ENCODE results near the gene RAB23. TPM values are rescaled to one million over a fixed set of nuclear protein-coding genes. Genes with fewer than 3 reads are reported as not detected.

Gene RAB23
- polyA plus RNA-seq, 1 donor from 2014 or later = 11.7 TPM

GRCh38 chr6:57183336-57183735, 38.8 kb downstream of the RAB23 start:
- no peak overlapping the region for H3K27ac ChIP-seq (ENCODE audit: low read length)
- H3K4me2 ChIP-seq (ENCODE audit: low read length) = no peak overlapping the region
- TF ChIP-seq SMC3 (conservative IDR thresholded peaks at IDR 0.05; ENCODE audit: poor library complexity) = no peak
- no peaks in the 10 kb centered on the region for H3F3A ChIP-seq (ENCODE audit: insufficient read depth, low read length, poor library complexity, severe bottlenecking)
- H3K79me2 ChIP-seq (replicated peaks; ENCODE audit: insufficient read depth, low read length) = no peaks in the 10 kb centered on the region
- H3K36me3 ChIP-seq (ENCODE audit: insufficient read depth, low read length) = no peaks in the 10 kb centered on the region
- H2AFZ ChIP-seq (ENCODE audit: low read depth, low read length) = no peak overlapping the region
- H3K9me3 ChIP-seq (ENCODE audit: low read length) = no peaks in the 10 kb centered on the region
- no peaks in the 10 kb centered on the region for H3K9me2 ChIP-seq (ENCODE audit: insufficient read depth, low read length)
- H3K27me3 ChIP-seq (ENCODE audit: insufficient read depth, low read depth, low read length) = no peaks in the 10 kb centered on the region
- H3K4me3 ChIP-seq (ENCODE audit: low read length) = no peak overlapping the region
- H4K20me1 ChIP-seq (ENCODE audit: insufficient read depth) = no peaks in the 10 kb centered on the region
- H3K9ac ChIP-seq (ENCODE audit: low read length) = no peak overlapping the region

- Histone ChIP-seq H3K79me2 (replicated peaks; ENCODE audit: insufficient read depth, low read length) (no peaks in the 10 kb centered on the region), H3K27me3 (ENCODE audit: insufficient read depth, low read depth, low read length) (no peaks in the 10 kb centered on the region), H2AFZ (ENCODE audit: low read depth, low read length) (no peak overlapping the region), H3K27ac (ENCODE audit: low read length) (no peak overlapping the region), H3K4me3 (ENCODE audit: low read length) (no peak overlapping the region), H3K36me3 (ENCODE audit: insufficient read depth, low read length) (no peaks in the 10 kb centered on the region), H3K9me3 (ENCODE audit: low read length) (no peaks in the 10 kb centered on the region), H4K20me1 (ENCODE audit: insufficient read depth) (no peaks in the 10 kb centered on the region), H3F3A (ENCODE audit: insufficient read depth, low read length, poor library complexity, severe bottlenecking) (no peaks in the 10 kb centered on the region), H3K4me2 (ENCODE audit: low read length) (no peak overlapping the region), H3K9me2 (ENCODE audit: insufficient read depth, low read length) (no peaks in the 10 kb centered on the region), H3K9ac (ENCODE audit: low read length) (no peak overlapping the region)
- TF ChIP-seq MXI1 (conservative IDR thresholded peaks at IDR 0.05; ENCODE audit: poor library complexity, severe bottlenecking) (no peak), POLR2AphosphoS5 (IDR thresholded peaks at IDR 0.05) (no peak), CTCF (IDR thresholded peaks at IDR 0.05; ENCODE audit: poor library complexity, severe bottlenecking) (no peak), RAD21 (conservative IDR thresholded peaks at IDR 0.05) (no peak), EZH2 (IDR thresholded peaks at IDR 0.05; ENCODE audit: borderline replicate concordance, insufficient read depth, low read length, poor library complexity, severe bottlenecking) (no peak), SMC3 (conservative IDR thresholded peaks at IDR 0.05; ENCODE audit: poor library complexity) (no peak), EP300 (conservative IDR thresholded peaks at IDR 0.05; ENCODE audit: poor library complexity, severe bottlenecking) (no peak), TAF1 (IDR thresholded peaks at IDR 0.05; ENCODE audit: low read depth) (no peak), REST (IDR thresholded peaks at IDR 0.05; ENCODE audit: borderline replicate concordance) (no peak)
Measured at GRCh38 chr6:57182017-57182432, 40.1 kb downstream of the RAB23 start.

- no peaks in the 10 kb centered on the region for H3K9me3 ChIP-seq (ENCODE audit: low read length)
- H4K20me1 ChIP-seq (ENCODE audit: insufficient read depth) = no peaks in the 10 kb centered on the region
- H3K9me2 ChIP-seq (ENCODE audit: insufficient read depth, low read length) = no peaks in the 10 kb centered on the region
- H3K36me3 ChIP-seq (ENCODE audit: insufficient read depth, low read length) = no peaks in the 10 kb centered on the region
- H3K79me2 ChIP-seq (replicated peaks; ENCODE audit: insufficient read depth, low read length) = no peaks in the 10 kb centered on the region
- H2AFZ ChIP-seq (ENCODE audit: low read depth, low read length) = no peak overlapping the region
- TF ChIP-seq RAD21 (conservative IDR thresholded peaks at IDR 0.05) (no peak), CTCF (IDR thresholded peaks at IDR 0.05; ENCODE audit: poor library complexity, severe bottlenecking) (no peak), POLR2AphosphoS5 (IDR thresholded peaks at IDR 0.05) (no peak), EZH2 (IDR thresholded peaks at IDR 0.05; ENCODE audit: borderline replicate concordance, insufficient read depth, low read length, poor library complexity, severe bottlenecking) (no peak), TAF1 (IDR thresholded peaks at IDR 0.05; ENCODE audit: low read depth) (no peak), EP300 (conservative IDR thresholded peaks at IDR 0.05; ENCODE audit: poor library complexity, severe bottlenecking) (no peak), REST (IDR thresholded peaks at IDR 0.05; ENCODE audit: borderline replicate concordance) (no peak), SMC3 (conservative IDR thresholded peaks at IDR 0.05; ENCODE audit: poor library complexity) (no peak), MXI1 (conservative IDR thresholded peaks at IDR 0.05; ENCODE audit: poor library complexity, severe bottlenecking) (no peak)
- no peaks in the 10 kb centered on the region for H3K27me3 ChIP-seq (ENCODE audit: insufficient read depth, low read depth, low read length)
- H3K9ac ChIP-seq (ENCODE audit: low read length) = no peak overlapping the region
- H3K4me2 ChIP-seq (ENCODE audit: low read length) = no peak overlapping the region
- no peaks in the 10 kb centered on the region for H3F3A ChIP-seq (ENCODE audit: insufficient read depth, low read length, poor library complexity, severe bottlenecking)
- no peak overlapping the region for H3K27ac ChIP-seq (ENCODE audit: low read length)
- H3K4me3 ChIP-seq (ENCODE audit: low read length) = no peak overlapping the region
Measured at GRCh38 chr6:57180596-57180995, 41.5 kb downstream of the RAB23 start.
